HG03342 (cell line): ENCODE measurements around the gene ZNF320.
"Not testable (repeated sequence)": the region's sequence is repeated elsewhere in the genome, so short reads cannot be mapped to it uniquely, and the experiment has no call there.

Experiments
- ATAC-seq: cut with Tn5 transposase; IDR thresholded peaks from one replicate; pipeline ENCODE4 v1.9.1; 2021; ENCODE audit warnings: mild to moderate bottlenecking, moderate library complexity; ENCODE audit not compliant: unreplicated experiment

The ZNF320 gene

GRCh38 chr19:52897138-52897935 is at the start of gene ZNF320:
Gene ZNF320 (minus strand): TSS chr19:52897635. CDS start chr19:52890255, 7,380 bp downstream.
- ATAC-seq: peak; percentile 99

DNA sequence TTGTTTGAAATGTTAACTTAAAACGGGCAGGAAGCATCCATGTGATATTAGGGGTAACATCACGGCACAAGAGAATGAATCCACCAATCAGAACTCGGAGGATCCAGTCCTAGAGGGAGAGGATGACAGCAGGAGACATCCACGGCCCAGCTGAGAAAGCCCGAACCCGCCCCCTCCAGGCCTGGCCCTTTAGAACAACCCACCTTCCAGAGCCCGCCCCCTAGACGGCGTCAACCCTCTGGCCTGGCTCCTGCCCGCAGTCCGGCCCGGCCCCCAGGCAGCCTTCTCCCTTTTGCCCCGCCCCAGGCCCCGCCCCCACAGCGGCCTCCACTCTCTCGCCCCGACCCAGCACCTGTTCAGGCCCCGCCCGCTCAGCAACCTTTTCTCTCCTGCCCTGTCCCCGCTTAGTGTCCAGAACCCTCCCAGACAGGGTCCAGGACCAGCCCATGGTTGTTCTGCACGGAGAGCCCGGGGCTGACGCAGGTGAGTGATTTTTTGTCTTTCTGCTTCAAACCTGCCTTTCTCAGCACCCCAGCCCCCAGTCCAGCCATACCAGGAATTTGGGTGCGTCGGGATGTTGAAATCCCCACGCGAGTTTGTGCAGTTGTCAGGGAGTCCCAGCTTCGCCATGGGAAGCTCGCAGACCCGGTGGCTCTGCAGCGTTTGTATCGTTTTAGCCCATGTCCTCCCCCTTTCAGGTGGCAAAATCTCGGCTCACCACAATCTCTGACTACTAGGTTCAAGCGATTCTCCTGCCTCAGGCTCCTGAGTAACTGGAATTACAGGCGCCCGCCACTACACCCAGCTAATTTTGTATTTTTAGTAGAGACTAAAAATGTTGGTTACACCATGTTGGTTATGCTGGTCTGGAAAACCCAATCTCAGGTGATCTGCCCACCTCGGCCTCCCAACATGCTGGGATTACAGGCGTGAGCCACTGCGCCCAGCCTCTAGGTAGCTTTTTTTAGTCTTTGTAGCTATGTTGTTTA is 49.2 kb upstream of the ZNF320 start:
- no peak for ATAC-seq

DNA sequence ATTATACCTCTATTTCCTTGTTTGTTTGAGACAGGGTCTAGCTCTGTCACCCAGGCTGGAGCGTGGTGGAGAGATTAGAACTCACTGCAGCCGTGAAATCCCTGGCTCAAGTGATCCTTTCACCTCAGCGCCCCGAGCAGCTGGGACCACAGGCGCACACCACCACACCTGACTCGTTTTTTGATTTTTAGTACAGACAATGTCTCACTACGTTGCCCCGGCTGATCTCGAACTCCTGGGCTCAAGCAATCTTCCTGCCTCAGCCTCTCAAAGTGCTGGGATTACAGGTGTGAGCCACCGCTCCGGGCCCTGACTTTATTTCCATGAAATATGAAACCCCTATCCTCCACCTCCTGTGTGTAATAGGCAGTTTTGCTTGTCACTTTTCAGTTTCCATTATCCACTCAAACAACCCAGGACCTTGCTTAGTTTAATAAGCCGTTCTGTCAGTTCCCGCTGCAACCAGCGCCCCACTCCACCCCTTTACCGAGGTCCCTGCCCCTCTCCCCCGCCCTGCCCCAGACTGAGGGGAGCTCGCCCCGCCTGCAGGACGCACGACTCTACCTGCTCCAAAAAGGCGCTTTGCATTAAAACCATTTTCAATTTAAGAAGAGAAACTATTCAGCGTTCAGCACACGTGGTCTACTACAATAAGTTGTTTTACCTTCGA is 48.4 kb upstream of the ZNF320 start:
- ATAC-seq: no peak

- ATAC-seq: not testable (repeated sequence)
Measured at GRCh38 chr19:52944703-52945493, 47.5 kb upstream of the ZNF320 start.

- ATAC-seq: no peak
Measured at GRCh38 chr19:52943884-52944643, 46.6 kb upstream of the ZNF320 start.

DNA sequence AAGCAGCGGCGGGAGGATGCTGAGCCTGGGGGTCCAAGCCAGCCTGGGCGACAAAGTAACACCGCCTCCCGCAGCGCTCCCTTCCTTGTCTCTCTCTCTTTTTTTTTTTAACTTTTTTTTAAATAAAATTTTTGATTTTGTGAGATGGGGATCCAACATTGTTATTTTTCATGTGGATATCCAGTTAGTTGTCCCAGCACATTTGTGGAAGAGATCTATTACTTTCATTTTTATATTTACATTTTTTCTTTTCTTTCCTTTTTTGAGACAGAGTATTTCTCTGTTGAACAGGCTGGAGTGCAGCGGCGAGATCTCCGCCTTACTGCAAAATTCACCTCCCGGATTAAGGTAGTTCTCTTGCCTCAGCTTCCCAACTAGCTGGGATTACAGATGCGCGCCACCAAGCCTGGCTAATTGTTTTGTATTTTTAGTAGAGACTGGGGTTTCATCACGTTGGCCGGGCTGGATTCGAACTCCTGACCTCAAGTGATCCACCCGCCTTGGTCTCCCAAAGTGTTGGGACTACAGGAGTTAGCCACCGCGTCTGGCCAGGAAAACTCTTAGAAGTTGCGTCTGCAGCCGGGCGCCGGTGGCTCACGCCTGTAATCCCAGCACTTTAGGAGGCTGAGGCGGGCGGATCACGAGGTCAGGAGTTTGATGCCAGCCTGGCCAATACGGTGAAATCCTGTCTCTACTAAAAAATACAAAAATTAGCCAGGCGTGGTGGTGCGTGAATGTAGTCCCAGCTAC is 45.9 kb upstream of the ZNF320 start:
- ATAC-seq: peak; percentile 15

DNA sequence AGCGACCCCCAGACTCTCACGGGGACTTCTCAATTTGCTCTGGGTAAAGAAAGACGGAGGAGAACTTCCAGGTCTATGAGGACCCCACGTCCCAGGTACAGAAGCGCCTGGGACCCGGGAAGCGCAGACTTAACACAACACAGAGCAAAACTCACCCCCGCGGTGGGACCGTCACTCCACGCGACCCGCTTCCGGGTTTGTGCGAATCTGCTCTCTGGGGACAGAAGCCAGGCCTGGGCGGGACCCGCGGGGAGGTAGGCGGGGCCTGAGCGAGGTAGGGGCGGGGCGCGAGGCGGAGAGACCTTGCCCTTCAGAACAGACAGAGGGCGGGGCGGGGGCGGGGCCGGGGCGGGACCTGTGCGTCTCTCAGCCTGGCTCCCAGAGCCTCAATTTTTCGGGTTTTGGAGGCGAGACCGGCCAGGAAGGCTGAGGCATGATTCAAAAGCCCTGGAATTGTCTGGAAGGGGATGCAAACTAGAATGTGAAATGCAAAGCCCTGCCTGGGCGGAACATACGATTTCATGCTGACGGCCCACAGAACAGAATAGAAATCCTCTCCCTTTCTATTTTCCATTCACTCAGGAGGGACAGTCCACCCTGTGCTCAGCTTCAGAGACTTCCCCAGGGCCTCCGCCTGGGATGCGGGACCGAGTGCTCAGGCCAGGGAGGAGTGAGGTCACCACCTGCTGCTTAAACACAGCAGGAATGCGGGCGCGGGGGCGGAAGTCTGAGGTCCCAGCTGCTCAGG is 45.1 kb upstream of the ZNF320 start:
- ATAC-seq: peak; percentile 95

DNA sequence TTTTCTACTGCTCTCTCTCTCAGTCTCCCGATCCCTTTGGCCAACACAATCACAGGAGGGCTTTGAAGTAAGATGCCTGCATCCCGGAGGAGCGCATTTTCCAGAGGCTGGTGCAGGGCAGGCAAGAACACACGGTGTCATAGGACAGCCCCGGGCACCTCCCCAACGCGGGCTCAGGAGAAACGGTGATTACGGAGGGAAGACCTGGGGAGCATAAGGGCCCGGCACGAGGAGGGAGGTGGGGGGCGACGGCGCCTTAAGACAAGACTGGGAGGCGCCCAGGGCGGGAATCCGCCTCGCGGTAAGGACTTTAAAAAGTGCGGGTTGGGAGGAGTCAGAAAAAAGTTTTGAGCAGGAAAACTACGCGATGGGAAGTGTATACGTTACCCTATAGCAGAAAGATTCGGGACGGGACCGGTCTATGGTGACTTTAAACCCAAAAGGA is 44.5 kb upstream of the ZNF320 start:
- peak; percentile 26 for ATAC-seq

GRCh38 chr19:52941523-52941922 is 44.1 kb upstream of the ZNF320 start:
- ATAC-seq: not testable (repeated sequence)

- not testable (repeated sequence) for ATAC-seq
Measured at GRCh38 chr19:52940905-52941304, 43.5 kb upstream of the ZNF320 start.

DNA sequence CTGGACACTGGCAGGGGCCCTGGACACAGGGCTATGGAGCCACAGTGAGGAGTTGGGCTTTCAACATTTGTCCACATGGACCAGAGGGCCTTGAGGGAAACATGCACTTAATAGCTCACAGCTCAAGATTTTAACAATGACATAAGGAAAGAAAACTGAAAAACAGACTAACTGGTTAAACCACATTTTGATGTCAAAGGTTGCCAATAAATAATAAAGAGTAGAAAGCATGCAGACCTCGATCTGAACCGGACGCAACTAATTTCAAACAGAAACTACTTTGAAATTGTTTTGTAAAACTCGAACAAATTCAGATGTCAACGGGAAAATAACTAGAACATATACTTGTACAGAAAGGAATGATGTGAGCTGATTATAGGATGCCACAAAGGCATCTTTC is 41.3 kb upstream of the ZNF320 start:
- no peak for ATAC-seq

- ATAC-seq: no peak
Measured at GRCh38 chr19:52936954-52937325, 39.5 kb upstream of the ZNF320 start.

- ATAC-seq: no peak
Measured at GRCh38 chr19:52936151-52936953, 38.9 kb upstream of the ZNF320 start.

GRCh38 chr19:52935434-52935833 is 38.0 kb upstream of the ZNF320 start:
- no peak for ATAC-seq

GRCh38 chr19:52924641-52925040 is 27.2 kb upstream of the ZNF320 start:
- ATAC-seq: not testable (repeated sequence)

DNA sequence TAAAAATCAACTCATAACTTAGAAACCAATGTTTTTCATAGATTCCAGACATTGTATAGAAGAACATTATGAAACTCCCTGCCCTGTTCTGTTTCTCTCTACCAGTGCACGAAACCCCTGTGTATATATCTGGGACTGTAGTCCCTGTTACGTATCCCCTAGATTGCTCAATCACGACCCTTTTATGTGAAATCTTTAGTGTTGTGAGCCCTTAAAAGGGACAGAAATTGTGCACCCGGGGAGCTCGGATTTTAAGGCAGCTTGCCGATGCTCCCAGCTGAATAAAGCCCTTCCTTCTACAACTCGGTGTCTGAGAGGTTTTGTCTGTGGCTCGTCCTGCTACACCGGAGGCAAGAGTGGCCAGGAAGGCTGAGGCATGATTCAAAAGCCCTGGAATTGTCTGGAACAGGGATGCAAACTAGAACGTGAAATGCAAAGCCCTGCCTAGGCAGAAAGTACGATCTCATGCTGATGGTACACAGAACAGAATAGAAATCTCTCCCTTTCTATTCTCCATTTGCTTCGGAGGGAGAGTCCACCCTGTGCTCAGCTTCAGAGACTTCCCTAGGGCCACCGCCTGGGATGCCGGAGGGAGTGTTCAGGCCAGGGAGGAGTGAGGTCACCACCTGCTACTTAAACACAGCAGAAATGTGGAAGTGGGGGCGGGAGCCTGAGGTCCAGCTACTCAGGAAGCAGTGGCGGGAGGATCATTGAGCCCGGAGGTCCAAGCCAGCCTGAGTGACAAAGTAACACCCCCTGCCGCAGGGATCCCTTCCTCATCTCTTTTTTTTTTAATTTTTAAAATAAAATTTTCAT is 26.6 kb upstream of the ZNF320 start:
- ATAC-seq: no peak
